ENCODE data around the gene IFI35. TPM values are rescaled to one million over a fixed set of nuclear protein-coding genes. Genes with fewer than 3 reads are reported as not detected.
"Not testable (repeated sequence)": the region's sequence is repeated elsewhere in the genome, so short reads cannot be mapped to it uniquely, and the experiment has no call there.

IFI35 gene
- total RNA-seq, 1 experiment from 2014 or later = 4.7 TPM

- no peak for TF ChIP-seq CDX4 (CRISPR knock-in tag; IDR thresholded peaks at IDR 0.05; ENCODE audit: borderline replicate concordance)
- no peak for TF ChIP-seq PRRX2 (CRISPR knock-in tag; IDR thresholded peaks at IDR 0.05)
- TF ChIP-seq NFYB (CRISPR knock-in tag; conservative IDR thresholded peaks at IDR 0.05; ENCODE audit: low read depth) = no peak
- no peak for TF ChIP-seq ZNF281 (CRISPR knock-in tag; IDR thresholded peaks at IDR 0.05)
- no peak for TF ChIP-seq NFE2L1 (CRISPR knock-in tag; IDR thresholded peaks at IDR 0.05)
- no peak for TF ChIP-seq RELA (CRISPR knock-in tag; IDR thresholded peaks at IDR 0.05; ENCODE audit: borderline replicate concordance)
- no peak for TF ChIP-seq JUN (CRISPR knock-in tag; IDR thresholded peaks at IDR 0.05)
Observed at GRCh38 chr17:42971589-42971988, 35.0 kb upstream of the IFI35 start (continued).

GRCh38 chr17:42973323-42973722, 33.3 kb upstream of the IFI35 start:
- POLR2A ChIA-PET, H3K27ac Mint-ChIP-seq: not testable (repeated sequence)

GRCh38 chr17:42975265-42975664, 31.3 kb upstream of the IFI35 start:
- H3K27ac Mint-ChIP-seq = no peak overlapping the region; the same call in 1 of the 2 replicates
- DNase-seq (ENCODE audit: low spot score) (no peak), ATAC-seq (no peak)
- H3K4me1 Mint-ChIP-seq = peaks cover 8% of the 10 kb centered on the region
- POLR2A ChIA-PET = no interaction called here
- TF ChIP-seq ATF1 (CRISPR knock-in tag; IDR thresholded peaks at IDR 0.05) (no peak), PRRX2 (CRISPR knock-in tag; IDR thresholded peaks at IDR 0.05) (no peak), OVOL2 (CRISPR knock-in tag; IDR thresholded peaks at IDR 0.05; ENCODE audit: borderline replicate concordance) (no peak), ATF6 (CRISPR knock-in tag; IDR thresholded peaks at IDR 0.05) (no peak), AFF4 (CRISPR knock-in tag; IDR thresholded peaks at IDR 0.05; ENCODE audit: borderline replicate concordance) (no peak), EMX1 (CRISPR knock-in tag; IDR thresholded peaks at IDR 0.05) (no peak), SP1 (CRISPR knock-in tag; conservative IDR thresholded peaks at IDR 0.05) (no peak), NFATC4 (CRISPR knock-in tag; IDR thresholded peaks at IDR 0.05) (no peak), ZNF263 (CRISPR knock-in tag; IDR thresholded peaks at IDR 0.05; ENCODE audit: low read depth) (no peak), CBFB (CRISPR knock-in tag; IDR thresholded peaks at IDR 0.05; ENCODE audit: low read depth) (no peak), ZNF121 (CRISPR knock-in tag; IDR thresholded peaks at IDR 0.05) (no peak), NFYB (CRISPR knock-in tag; conservative IDR thresholded peaks at IDR 0.05; ENCODE audit: low read depth) (no peak), MXD4 (CRISPR knock-in tag; IDR thresholded peaks at IDR 0.05; ENCODE audit: borderline replicate concordance) (no peak), NR3C1 (CRISPR knock-in tag; conservative IDR thresholded peaks at IDR 0.05; ENCODE audit: low read depth) (no peak), ELF4 (CRISPR knock-in tag; IDR thresholded peaks at IDR 0.05; ENCODE audit: low read depth) (no peak)
- CTCF ChIA-PET = interaction anchor here (1.8 kb wide), 1 partner anchor 23 kb away, joined by 4 read pairs; the partner anchor contains the start of gene RPL27
- no peak overlapping the region for H3K4me3 Mint-ChIP-seq
- no peaks in the 10 kb centered on the region for H3K9me3 Mint-ChIP-seq
- H3K36me3 Mint-ChIP-seq = 0 out of 2 replicates have a peak, but pooled peaks cover 3% of the 10 kb centered on the region
- peaks cover 4% of the 10 kb centered on the region; the same call in 1 of the 2 replicates for H3K27me3 Mint-ChIP-seq (ENCODE audit: low read depth)

More at GRCh38 chr17:42973323-42973722, 33.3 kb upstream of the IFI35 start:
- H3K4me1 Mint-ChIP-seq; H3K36me3 Mint-ChIP-seq; ATAC-seq; CTCF ChIA-PET; H3K9me3 Mint-ChIP-seq; DNase-seq (ENCODE audit: low spot score); H3K4me3 Mint-ChIP-seq; H3K27me3 Mint-ChIP-seq (ENCODE audit: low read depth): not testable (repeated sequence)

GRCh38 chr17:42975701-42976100, 30.9 kb upstream of the IFI35 start:
- ATAC-seq; POLR2A ChIA-PET; H3K4me3 Mint-ChIP-seq; DNase-seq (ENCODE audit: low spot score); H3K9me3 Mint-ChIP-seq; H3K4me1 Mint-ChIP-seq; H3K27ac Mint-ChIP-seq; H3K36me3 Mint-ChIP-seq; H3K27me3 Mint-ChIP-seq (ENCODE audit: low read depth): not testable (repeated sequence)
- CTCF ChIA-PET = interaction anchor here (1.8 kb wide), 1 partner anchor 22 kb away, joined by 4 read pairs; the partner anchor contains the start of gene RPL27

All from WTC11 (cell line).